Muscle layer of duodenum (tissue), 2 donors: ENCODE results near the gene LPP.

Experiments
- H3K27ac ChIP-seq: one replicate; pipeline ENCODE4 v1.7.0; 2013; ENCODE audit warnings: mild to moderate bottlenecking, low read length
- H3K27me3 ChIP-seq: one replicate; pipeline ENCODE4 v1.7.0; 2013; ENCODE audit warnings: low read depth, mild to moderate bottlenecking, control low read depth, low read length
- H3K36me3 ChIP-seq, 2 donors: one replicate each; pipeline ENCODE4 v1.7.0; 2013; ENCODE audit warnings: low read length in 2 of 2, control low read depth in 1 of 2, mild to moderate bottlenecking in 1 of 2; ENCODE audit not compliant: insufficient read depth in 2 of 2, control insufficient read depth in 1 of 2
- H3K4me1 ChIP-seq, 2 donors: one replicate each; pipeline ENCODE4 v1.7.0; 2013; ENCODE audit warnings: low read length in 2 of 2, mild to moderate bottlenecking in 2 of 2, control low read depth in 1 of 2, moderate library complexity in 1 of 2; ENCODE audit not compliant: insufficient read depth in 2 of 2, control insufficient read depth in 1 of 2
- H3K4me3 ChIP-seq, 2 donors: one replicate each; pipeline ENCODE4 v1.7.0; 2013; ENCODE audit warnings: low read length in 2 of 2, low read depth in 1 of 2, mild to moderate bottlenecking in 1 of 2
- H3K9me3 ChIP-seq, 2 donors: one replicate each; pipeline ENCODE4 v1.7.0; 2013; ENCODE audit warnings: low read length in 2 of 2, control low read depth in 1 of 2, mild to moderate bottlenecking in 1 of 2; ENCODE audit not compliant: control insufficient read depth in 1 of 2
- donor health status: healthy.

The LPP gene

GRCh38 chr3:188183452-188183851, 29.5 kb downstream of the LPP start:
- peak overlapping the region; percentile 41 for H3K27ac ChIP-seq
- peaks cover 4% of the 10 kb centered on the region in 2 donors for H3K36me3 ChIP-seq
- H3K27me3 ChIP-seq: no peaks in the 10 kb centered on the region
- peaks cover 8 to 46% of the 10 kb centered on the region in 2 donors for H3K4me1 ChIP-seq
- no peaks in the 10 kb centered on the region for H3K9me3 ChIP-seq
- H3K4me3 ChIP-seq: no peak overlapping the region

GRCh38 chr3:188184160-188184559, 30.2 kb downstream of the LPP start:
- Histone ChIP-seq H3K4me1 (peaks cover 8 to 40% of the 10 kb centered on the region in 2 donors), H3K27ac (no peak overlapping the region), H3K36me3 (peaks cover 4% of the 10 kb centered on the region in 2 donors), H3K27me3 (no peaks in the 10 kb centered on the region), H3K9me3 (no peaks in the 10 kb centered on the region), H3K4me3 (no peak overlapping the region)

GRCh38 chr3:188184649-188185048, 30.7 kb downstream of the LPP start:
- Histone ChIP-seq H3K4me3 (no peak overlapping the region), H3K4me1 (peaks cover 8 to 37% of the 10 kb centered on the region in 2 donors), H3K27me3 (no peaks in the 10 kb centered on the region), H3K27ac (peak overlapping the region; percentile 14), H3K36me3 (peaks cover 4% of the 10 kb centered on the region in 2 donors), H3K9me3 (no peaks in the 10 kb centered on the region)

GRCh38 chr3:188185717-188186251, 31.8 kb downstream of the LPP start:
- Histone ChIP-seq H3K4me3 (no peak overlapping the region), H3K27me3 (no peaks in the 10 kb centered on the region), H3K36me3 (peaks cover 0 to 4% of the 10 kb centered on the region in 2 donors), H3K27ac (peak overlapping the region; percentile 77), H3K9me3 (no peaks in the 10 kb centered on the region), H3K4me1 (peaks cover 8 to 32% of the 10 kb centered on the region in 2 donors)

- no peaks in the 10 kb centered on the region for H3K9me3 ChIP-seq
- no peak overlapping the region for H3K27ac ChIP-seq
- no peaks in the 10 kb centered on the region for H3K27me3 ChIP-seq
- peaks cover 0 to 7% of the 10 kb centered on the region in 2 donors for H3K36me3 ChIP-seq
- H3K4me3 ChIP-seq: no peak overlapping the region
- H3K4me1 ChIP-seq: peaks cover 8 to 32% of the 10 kb centered on the region in 2 donors
These were observed 33.1 kb downstream of the LPP start for GRCh38 chr3:188187053-188187452.

GRCh38 chr3:188188911-188189310, 35.0 kb downstream of the LPP start:
- Histone ChIP-seq H3K27ac (no peak overlapping the region), H3K4me3 (no peak overlapping the region), H3K36me3 (peaks cover 0 to 6% of the 10 kb centered on the region in 2 donors), H3K9me3 (no peaks in the 10 kb centered on the region), H3K27me3 (no peaks in the 10 kb centered on the region), H3K4me1 (peaks cover 8 to 25% of the 10 kb centered on the region in 2 donors)

GRCh38 chr3:188191460-188191859, 37.5 kb downstream of the LPP start:
- peaks cover 0 to 6% of the 10 kb centered on the region in 2 donors for H3K36me3 ChIP-seq
- H3K27ac ChIP-seq: no peak overlapping the region
- H3K27me3 ChIP-seq: no peaks in the 10 kb centered on the region
- H3K4me3 ChIP-seq: no peak overlapping the region
- no peaks in the 10 kb centered on the region for H3K9me3 ChIP-seq
- peaks cover 4 to 18% of the 10 kb centered on the region in 2 donors for H3K4me1 ChIP-seq

- no peaks in the 10 kb centered on the region for H3K9me3 ChIP-seq
- H3K4me3 ChIP-seq: no peak overlapping the region
- H3K36me3 ChIP-seq: peaks cover 0 to 6% of the 10 kb centered on the region in 2 donors
- H3K27me3 ChIP-seq: no peaks in the 10 kb centered on the region
- H3K4me1 ChIP-seq: peaks cover 10 to 13% of the 10 kb centered on the region in 2 donors
- no peak overlapping the region for H3K27ac ChIP-seq
These were observed 38.1 kb downstream of the LPP start for GRCh38 chr3:188192034-188192433.

- Histone ChIP-seq H3K9me3 (no peaks in the 10 kb centered on the region), H3K4me3 (no peak overlapping the region), H3K4me1 (peaks cover 20 to 27% of the 10 kb centered on the region in 2 donors), H3K27me3 (no peaks in the 10 kb centered on the region), H3K27ac (peak overlapping the region; percentile 10), H3K36me3 (peaks cover 0 to 6% of the 10 kb centered on the region in 2 donors)
These were observed 40.4 kb downstream of the LPP start for GRCh38 chr3:188194332-188194731.

- Histone ChIP-seq H3K27ac (peak overlapping the region; percentile 42), H3K36me3 (peaks cover 0 to 6% of the 10 kb centered on the region in 2 donors), H3K4me3 (peak overlapping the region in 1 of 2 donors; percentile 3), H3K27me3 (no peaks in the 10 kb centered on the region), H3K4me1 (peaks cover 20 to 26% of the 10 kb centered on the region in 2 donors), H3K9me3 (no peaks in the 10 kb centered on the region)
These were observed 42.5 kb downstream of the LPP start for GRCh38 chr3:188196232-188196990.

GRCh38 chr3:188197388-188197847, 43.5 kb downstream of the LPP start:
- Histone ChIP-seq H3K9me3 (no peaks in the 10 kb centered on the region), H3K4me3 (peak overlapping the region in 1 of 2 donors; percentile 3), H3K27ac (peak overlapping the region; percentile 42), H3K27me3 (no peaks in the 10 kb centered on the region), H3K4me1 (peaks cover 20 to 26% of the 10 kb centered on the region in 2 donors), H3K36me3 (no peaks in the 10 kb centered on the region)
